IMR-90 (cell line): Measurements from ENCODE around the gene DAD1. TPM values are rescaled to one million over a fixed set of nuclear protein-coding genes. Genes with fewer than 3 reads are reported as not detected.

ENCODE experiments used
- ATAC-seq: fragments of 200-7000 bp; cut with Tn5 transposase; 2 replicates; pipeline ENCODE4 v1.9.1; 2020; ENCODE audit warnings: low read depth, mild to moderate bottlenecking, moderate library complexity
- BruUV-seq: library from RNA; stranded (reverse); fragments of 400-500 nt; replicated peaks from 2 replicates; lab custom pipeline; 2021; lab: Mats Ljungman, UMichigan
- CTCF ChIA-PET: fragments of 300-600 bp; formaldehyde crosslinking; extraction: SDS; loops from one replicate; lab custom pipeline; 2021; ENCODE audit warnings: antibody characterized with exemption; lab: Yijun Ruan, JAX
- POLR2A ChIA-PET: fragments of 300-600 bp; sonication (Branson Sonifier 250); formaldehyde crosslinking; loops from one replicate; lab custom pipeline; 2022; ENCODE audit warnings: antibody characterized with exemption; ENCODE audit not compliant: unreplicated experiment; lab: Charles Lee
- DNase-seq: peaks from one replicate; pipeline ENCODE4 v3.0.0; 2013
- H2AFZ ChIP-seq: replicated peaks from 2 replicates; pipeline ENCODE3; 2013; ENCODE audit warnings: low read length, mild to moderate bottlenecking; ENCODE audit not compliant: poor library complexity
- H2AK5ac ChIP-seq: 2 replicates; pipeline ENCODE4 v1.6.1; 2013; ENCODE audit warnings: low read depth, low read length, inconsistent platforms
- H2AK9ac ChIP-seq: replicated peaks from 2 replicates; pipeline ENCODE3; 2013; ENCODE audit warnings: mild to moderate bottlenecking, low read depth, low read length, moderate library complexity; ENCODE audit not compliant: poor library complexity
- H2BK120ac ChIP-seq: 2 replicates; pipeline ENCODE4 v1.6.1; 2013; ENCODE audit warnings: low read depth, low read length, inconsistent platforms
- H2BK15ac ChIP-seq: 3 replicates; pipeline ENCODE4 v1.6.1; 2013; ENCODE audit warnings: low read depth, low read length, inconsistent platforms
- H2BK20ac ChIP-seq: 2 replicates; pipeline ENCODE4 v1.6.1; 2013; ENCODE audit warnings: low read depth, mild to moderate bottlenecking, inconsistent platforms, low read length, moderate library complexity
- H2BK5ac ChIP-seq: 2 replicates; pipeline ENCODE4 v1.6.1; 2013; ENCODE audit warnings: mild to moderate bottlenecking, low read depth, low read length, inconsistent platforms; ENCODE audit not compliant: poor library complexity, severe bottlenecking
- H3K14ac ChIP-seq: replicated peaks from 2 replicates; pipeline ENCODE4 v1.6.1; 2013; ENCODE audit warnings: low read depth, low read length, inconsistent platforms
- H3K18ac ChIP-seq: 2 replicates; pipeline ENCODE4 v1.6.1; 2013; ENCODE audit warnings: low read depth, low read length, control low read depth
- H3K23ac ChIP-seq: 2 replicates; pipeline ENCODE4 v1.6.1; 2013; ENCODE audit warnings: low read depth, low read length, inconsistent platforms
- H3K27ac ChIP-seq: 2 replicates; pipeline ENCODE4 v1.5.1; 2013; ENCODE audit warnings: mild to moderate bottlenecking, control low read depth, low read length; ENCODE audit not compliant: insufficient read depth
- H3K27me3 ChIP-seq: 2 replicates; pipeline ENCODE4 v1.6.1; 2013; ENCODE audit warnings: low read length; ENCODE audit not compliant: control insufficient read depth, insufficient read depth
- H3K36me3 ChIP-seq: 2 replicates; pipeline ENCODE4 v1.6.1; 2013; ENCODE audit warnings: low read length, mixed read lengths; ENCODE audit not compliant: control insufficient read depth, insufficient read depth
- H3K4ac ChIP-seq: 2 replicates; pipeline ENCODE4 v1.6.1; 2013; ENCODE audit warnings: low read depth, low read length, inconsistent platforms
- H3K4me1 ChIP-seq: 2 replicates; pipeline ENCODE4 v1.6.1; 2013; ENCODE audit warnings: low read length, mixed read lengths; ENCODE audit not compliant: control insufficient read depth, insufficient read depth
- H3K4me2 ChIP-seq: 2 replicates; pipeline ENCODE4 v1.6.1; 2013; ENCODE audit warnings: low read depth, mild to moderate bottlenecking, control low read depth, low read length, moderate library complexity
- H3K4me3 ChIP-seq: 2 replicates; pipeline ENCODE4 v1.5.1; 2013; ENCODE audit warnings: low read depth, mild to moderate bottlenecking, control low read depth, low read length, moderate library complexity; ENCODE audit not compliant: insufficient read depth
- H3K56ac ChIP-seq: 2 replicates; pipeline ENCODE4 v1.6.1; 2013; ENCODE audit warnings: low read length, inconsistent platforms; ENCODE audit not compliant: insufficient read depth; ENCODE audit errors: extremely low read depth
- H3K79me1 ChIP-seq, 2 experiments: 2 replicates each; pipeline ENCODE4 v1.6.1; 2013; ENCODE audit warnings: low read length in 2 of 2, inconsistent platforms in 1 of 2, low read depth in 1 of 2
- H3K9ac ChIP-seq: 2 replicates; pipeline ENCODE4 v1.6.1; 2013; ENCODE audit warnings: low read depth, low read length, control low read depth
- H3K9me1 ChIP-seq: 2 replicates; pipeline ENCODE4 v1.6.1; 2013; ENCODE audit warnings: low read length, inconsistent platforms; ENCODE audit not compliant: insufficient read depth
- H3K9me3 ChIP-seq: 2 replicates; pipeline ENCODE4 v1.6.1; 2013; ENCODE audit warnings: low read length; ENCODE audit not compliant: control insufficient read depth, insufficient read depth
- H4K20me1 ChIP-seq: 2 replicates; pipeline ENCODE4 v1.6.1; 2013; ENCODE audit warnings: low read length, inconsistent platforms; ENCODE audit not compliant: insufficient read depth
- H4K5ac ChIP-seq: 2 replicates; pipeline ENCODE4 v1.6.1; 2013; ENCODE audit warnings: mild to moderate bottlenecking, low read depth, low read length, control low read depth
- H4K8ac ChIP-seq, 2 experiments: 2 replicates each; pipeline ENCODE4 v1.6.1; 2013; ENCODE audit warnings: low read depth in 2 of 2, low read length in 2 of 2, control low read depth in 1 of 2, inconsistent platforms in 1 of 2
- H4K91ac ChIP-seq: 2 replicates; pipeline ENCODE4 v1.6.1; 2013; ENCODE audit warnings: low read depth, low read length, inconsistent platforms; ENCODE audit not compliant: insufficient read depth
- BHLHE40 ChIP-seq: fragments of 150-350 bp; IDR thresholded peaks from 2 replicates; pipeline ENCODE4 v1.6.1; 2016; ENCODE audit warnings: mild to moderate bottlenecking, low read depth, low read length
- CEBPB ChIP-seq: IDR thresholded peaks from 2 replicates; pipeline ENCODE4 v1.6.1; 2012; ENCODE audit warnings: low read depth, low read length, improper control_type of control experiment
- CHD1 ChIP-seq: IDR thresholded peaks from 2 replicates; pipeline ENCODE4 v1.6.1; 2012; ENCODE audit warnings: low read depth, low read length, improper control_type of control experiment
- ELK1 ChIP-seq: fragments of 150-350 bp; IDR thresholded peaks from 2 replicates; pipeline ENCODE4 v1.6.1; 2016; ENCODE audit warnings: low read depth, mild to moderate bottlenecking, low read length, moderate library complexity, borderline replicate concordance
- FOS ChIP-seq: fragments of 150-350 bp; IDR thresholded peaks from 2 replicates; pipeline ENCODE4 v1.6.1; 2016; ENCODE audit warnings: low read depth, low read length
- MAFK ChIP-seq: IDR thresholded peaks from 2 replicates; pipeline ENCODE4 v1.6.1; 2012; ENCODE audit warnings: low read depth, low read length, improper control_type of control experiment
- MAZ ChIP-seq: IDR thresholded peaks from 2 replicates; pipeline ENCODE4 v1.6.1; 2012; ENCODE audit warnings: low read depth, mild to moderate bottlenecking, low read length, improper control_type of control experiment, moderate library complexity, borderline replicate concordance
- MXI1 ChIP-seq: IDR thresholded peaks from 2 replicates; pipeline ENCODE4 v1.6.1; 2012; ENCODE audit warnings: low read depth, mild to moderate bottlenecking, low read length, moderate library complexity, borderline replicate concordance
- NFE2L2 ChIP-seq: fragments of 150-350 bp; IDR thresholded peaks from 2 replicates; pipeline ENCODE4 v1.6.1; 2016; ENCODE audit warnings: low read depth, mild to moderate bottlenecking, low read length
- POLR2A ChIP-seq: IDR thresholded peaks from 2 replicates; pipeline ENCODE4 v1.6.1; 2012; ENCODE audit warnings: mild to moderate bottlenecking, low read depth, low read length
- RAD21 ChIP-seq: IDR thresholded peaks from 2 replicates; pipeline ENCODE4 v1.6.1; 2012; ENCODE audit warnings: low read length, improper control_type of control experiment
- RCOR1 ChIP-seq: IDR thresholded peaks from 2 replicates; pipeline ENCODE4 v1.6.1; 2012; ENCODE audit warnings: mild to moderate bottlenecking, low read length, improper control_type of control experiment; ENCODE audit not compliant: insufficient replicate concordance
- RFX5 ChIP-seq: IDR thresholded peaks from 2 replicates; pipeline ENCODE4 v1.8.0; 2012; ENCODE audit warnings: low read depth, mild to moderate bottlenecking, low read length, moderate library complexity
- SMC3 ChIP-seq: fragments of 150-350 bp; IDR thresholded peaks from 2 replicates; pipeline ENCODE4 v1.6.1; 2016; ENCODE audit warnings: low read depth, mild to moderate bottlenecking, antibody characterized with exemption, low read length, moderate library complexity
- WGBS, 2 experiments: methylation state at CpG; one replicate each; pipeline versions ENCODE4 v1.1.5 to v1.1.7; 2013; ENCODE audit warnings: missing lambda C conversion rate in 2 of 2; ENCODE audit not compliant: insufficient read length in 1 of 2; ENCODE audit errors: extremely low coverage in 2 of 2; 5-methylcytosine and 5-hydroxymethylcytosine counted together
- dilution Hi-C: fragments of 300-500 bp; cut with HindIII; formaldehyde crosslinking; loops from one replicate; pipeline ENCODE4 v1.14.3; 2018; ENCODE audit warnings: low sequenced_read_pairs; ENCODE audit not compliant: unreplicated experiment
- in situ Hi-C: fragments of 300-500 bp; cut with MboI; formaldehyde crosslinking; loops from 3 replicates; pipeline ENCODE4 v1.14.3; 2019; ENCODE audit warnings: low sequenced_read_pairs, inconsistent platforms, mixed read lengths
- intact Hi-C: fragments of 100-400 bp; cut with micrococcal nuclease; formaldehyde crosslinking; loops from 2 replicates; pipeline ENCODE4 v1.10.0; 2022
- polyA plus RNA-seq, 3 experiments: library from polyadenylated mRNA; depleted of rRNA; stranded (reverse); fragments of >200 nt; gene quantifications; 2 replicates each; pipeline ENCODE4 v1.2.3, GENCODE V29; 2012; ENCODE audit warnings: low replicate concordance in 1 of 3
- total RNA-seq: library from RNA; depleted of rRNA; stranded (reverse); fragments of >200 nt; gene quantifications from 2 replicates; pipeline ENCODE4 v1.2.3, GENCODE V29; 2012
- TF ChIP-seq, protein P1 (sequence below): fragments of 150-350 bp; IDR thresholded peaks from 2 replicates; pipeline ENCODE4 v1.6.1; 2017; ENCODE audit warnings: mild to moderate bottlenecking, antibody characterized with exemption, low read length, low read depth
- TF ChIP-seq, protein P2 (sequence below): conservative IDR thresholded peaks from 2 replicates; pipeline ENCODE4 v1.5.1; 2012; ENCODE audit warnings: mild to moderate bottlenecking, low read depth, low read length, improper control_type of control experiment

The DAD1 gene
- total and polyA plus RNA-seq, 2 of the 4 experiments (the other 2 are of a cell fraction): 396 to 496 TPM

DNA sequence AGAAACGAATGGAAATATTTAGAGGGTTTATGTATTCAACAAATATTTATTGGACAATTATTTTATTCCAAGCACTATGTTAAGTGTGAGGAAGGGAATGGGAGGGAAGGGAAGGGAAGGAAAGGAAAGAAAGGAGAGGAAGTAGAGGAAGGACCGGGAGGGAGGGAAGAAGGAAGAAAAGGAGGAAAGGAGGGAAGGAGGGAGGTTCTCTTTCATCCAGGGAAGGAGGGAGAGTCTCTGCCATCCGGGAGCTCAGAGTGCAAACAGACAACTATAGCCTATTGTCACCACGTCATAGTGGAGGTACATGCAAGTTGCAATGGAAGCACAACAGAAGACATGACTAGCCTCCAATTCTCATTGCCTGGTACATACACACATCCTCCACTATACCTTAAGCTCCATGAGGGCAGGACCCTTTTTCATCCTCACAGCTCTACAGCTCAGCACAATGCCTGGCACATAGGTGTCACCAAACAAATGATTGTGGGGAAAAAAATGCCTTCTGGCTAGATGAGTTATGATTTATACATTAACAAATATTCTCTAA is 48.1 kb downstream of the DAD1 start:
- CTCF ChIA-PET: interaction anchor here (0.6 kb wide), 1 partner anchor 368 kb away, joined by 3 read pairs; no protein-coding TSS in a partner anchor
- peak overlapping the region; percentile 38; the same call in 1 of the 3 replicates for H2BK15ac ChIP-seq
- H2BK20ac ChIP-seq: peak overlapping the region; percentile 36; the same call in 1 of the 2 replicates
- H2AK5ac ChIP-seq: peak overlapping the region; percentile 1; the same call in 1 of the 2 replicates
- no TSS peak for BruUV-seq
- in situ Hi-C loops (loop anchor here (25.0 kb wide), 1 partner anchor 771 kb away; the partner anchor contains the start of genes BCL2L2, PABPN1 and PPP1R3E), dilution Hi-C loops (no loop called here), intact Hi-C loops (no loop called here)
- H3K9me1 ChIP-seq: peaks cover 12% of the 10 kb centered on the region
- no peak overlapping the region for H3K23ac ChIP-seq
- H3K4me3 ChIP-seq: no peak overlapping the region
- no peaks in the 10 kb centered on the region for H3K79me1 ChIP-seq
- no peak overlapping the region for H2AFZ ChIP-seq
- no peak overlapping the region for H3K18ac ChIP-seq
- H3K56ac ChIP-seq: no peak overlapping the region
- POLR2A ChIA-PET: no interaction called here
- no peak overlapping the region for H4K8ac ChIP-seq
- H3K4me2 ChIP-seq: no peak overlapping the region
- no peaks in the 10 kb centered on the region for H3K9me3 ChIP-seq
- H3K14ac ChIP-seq: no peak overlapping the region
- H4K91ac ChIP-seq: no peak overlapping the region
- peaks cover 15% of the 10 kb centered on the region for H3K4me1 ChIP-seq
- no peaks in the 10 kb centered on the region for H3K36me3 ChIP-seq
- H3K9ac ChIP-seq: no peak overlapping the region
- no peak overlapping the region for H2AK9ac ChIP-seq
- DNase-seq: no peak
- H2BK5ac ChIP-seq: no peak overlapping the region
- H3K27ac ChIP-seq: no peak overlapping the region
- WGBS, 2 experiments: 60% methylated on average over 1 of the region's 4 CpGs; no CpG with 5 or more reads in 1 of the 2 experiments
- H4K20me1 ChIP-seq: no peaks in the 10 kb centered on the region
- H3K4ac ChIP-seq: no peak overlapping the region
- TF ChIP-seq SMC3 (no peak), POLR2A (no peak), ELK1 (no peak), BHLHE40 (no peak), CHD1 (no peak), RAD21 (no peak), RCOR1 (no peak), RFX5 (no peak), MAZ (no peak), MXI1 (no peak), NFE2L2 (no peak), MAFK (no peak), CEBPB (no peak), FOS (no peak)
- TF ChIP-seq, protein P1, sequence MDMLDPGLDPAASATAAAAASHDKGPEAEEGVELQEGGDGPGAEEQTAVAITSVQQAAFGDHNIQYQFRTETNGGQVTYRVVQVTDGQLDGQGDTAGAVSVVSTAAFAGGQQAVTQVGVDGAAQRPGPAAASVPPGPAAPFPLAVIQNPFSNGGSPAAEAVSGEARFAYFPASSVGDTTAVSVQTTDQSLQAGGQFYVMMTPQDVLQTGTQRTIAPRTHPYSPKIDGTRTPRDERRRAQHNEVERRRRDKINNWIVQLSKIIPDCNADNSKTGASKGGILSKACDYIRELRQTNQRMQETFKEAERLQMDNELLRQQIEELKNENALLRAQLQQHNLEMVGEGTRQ: no peak
- TF ChIP-seq, protein P2, sequence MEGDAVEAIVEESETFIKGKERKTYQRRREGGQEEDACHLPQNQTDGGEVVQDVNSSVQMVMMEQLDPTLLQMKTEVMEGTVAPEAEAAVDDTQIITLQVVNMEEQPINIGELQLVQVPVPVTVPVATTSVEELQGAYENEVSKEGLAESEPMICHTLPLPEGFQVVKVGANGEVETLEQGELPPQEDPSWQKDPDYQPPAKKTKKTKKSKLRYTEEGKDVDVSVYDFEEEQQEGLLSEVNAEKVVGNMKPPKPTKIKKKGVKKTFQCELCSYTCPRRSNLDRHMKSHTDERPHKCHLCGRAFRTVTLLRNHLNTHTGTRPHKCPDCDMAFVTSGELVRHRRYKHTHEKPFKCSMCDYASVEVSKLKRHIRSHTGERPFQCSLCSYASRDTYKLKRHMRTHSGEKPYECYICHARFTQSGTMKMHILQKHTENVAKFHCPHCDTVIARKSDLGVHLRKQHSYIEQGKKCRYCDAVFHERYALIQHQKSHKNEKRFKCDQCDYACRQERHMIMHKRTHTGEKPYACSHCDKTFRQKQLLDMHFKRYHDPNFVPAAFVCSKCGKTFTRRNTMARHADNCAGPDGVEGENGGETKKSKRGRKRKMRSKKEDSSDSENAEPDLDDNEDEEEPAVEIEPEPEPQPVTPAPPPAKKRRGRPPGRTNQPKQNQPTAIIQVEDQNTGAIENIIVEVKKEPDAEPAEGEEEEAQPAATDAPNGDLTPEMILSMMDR: no peak
- H3K27me3 ChIP-seq: peaks cover 3% of the 10 kb centered on the region; the same call in 1 of the 2 replicates
- H2BK120ac ChIP-seq: no peak overlapping the region
- ATAC-seq: no peak
- H4K5ac ChIP-seq: no peak overlapping the region
